ENCODE measurements around the gene XRCC1. TPM values are rescaled to one million over a fixed set of nuclear protein-coding genes. Genes with fewer than 3 reads are reported as not detected.

The XRCC1 gene
- total and polyA plus RNA-seq, 9 of the 15 experiments (the other 6 are each of a cell fraction or from before 2014, with no cell fraction given): 1.5 to 36.9 (median 24.9) TPM

DNA sequence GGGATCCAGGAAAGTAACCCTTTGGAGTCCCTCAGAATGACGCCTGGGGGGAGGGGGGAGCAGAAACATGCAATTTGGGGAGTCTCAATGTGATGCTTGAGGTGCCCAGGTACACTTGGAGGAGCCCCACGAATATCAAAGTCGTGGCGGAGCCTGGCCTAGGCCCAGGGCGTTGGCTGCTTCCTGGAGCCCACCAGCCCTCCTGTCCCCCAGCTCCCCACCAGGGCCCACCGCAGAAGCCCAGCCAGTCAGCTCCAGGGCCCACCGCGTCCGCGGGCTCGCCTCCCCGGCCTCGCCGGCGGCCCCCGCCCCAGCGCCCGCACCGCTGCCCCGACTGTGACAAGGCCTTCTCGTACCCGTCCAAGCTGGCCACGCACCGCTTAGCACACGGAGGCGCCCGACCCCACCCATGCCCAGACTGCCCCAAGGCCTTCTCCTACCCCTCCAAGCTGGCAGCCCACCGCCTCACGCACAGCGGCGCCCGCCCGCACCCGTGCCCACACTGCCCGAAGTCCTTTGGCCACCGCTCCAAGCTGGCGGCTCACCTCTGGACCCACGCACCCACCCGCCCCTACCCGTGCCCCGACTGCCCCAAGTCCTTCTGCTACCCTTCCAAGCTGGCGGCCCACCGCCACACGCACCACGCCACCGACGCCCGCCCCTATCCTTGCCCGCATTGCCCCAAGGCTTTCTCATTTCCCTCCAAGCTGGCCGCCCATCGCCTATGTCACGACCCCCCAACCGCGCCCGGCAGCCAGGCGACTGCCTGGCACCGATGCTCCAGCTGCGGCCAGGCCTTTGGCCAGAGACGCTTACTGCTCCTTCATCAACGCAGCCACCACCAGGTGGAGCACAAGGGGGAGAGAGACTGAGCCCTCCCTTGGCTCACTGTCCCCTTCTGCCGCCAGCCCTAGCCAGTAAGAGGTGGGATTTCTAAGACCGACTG lies 40.2 kb downstream of the XRCC1 start (continued):
- TF ChIP-seq HMBOX1 (IDR thresholded peaks at IDR 0.05): no peak
- no peak for TF ChIP-seq ZNF212 (CRISPR knock-in tag; IDR thresholded peaks at IDR 0.05)
- no peak for TF ChIP-seq TEAD1 (CRISPR knock-in tag; IDR thresholded peaks at IDR 0.05)
- TF ChIP-seq ZNF217 (CRISPR knock-in tag; IDR thresholded peaks at IDR 0.05): no peak

- intact Hi-C loops (cut with micrococcal nuclease): loop anchor here (10.0 kb wide), 1 partner anchor 130 kb away; no protein-coding TSS in a partner anchor
- POLR2A ChIA-PET: interaction anchor here (0.5 to 1.3 kb wide), 7 partner anchors 9 to 174 kb away, joined by 3 to 5 read pairs (median 3); no protein-coding TSS in a partner anchor
- TF ChIP-seq ZFX (CRISPR knock-in tag; IDR thresholded peaks at IDR 0.05) (no peak), NR2F6 (CRISPR knock-in tag; IDR thresholded peaks at IDR 0.05) (no peak), ZBTB7A (IDR thresholded peaks at IDR 0.05; ENCODE audit: borderline replicate concordance, control insufficient read depth, low read depth, low read length) (no peak), ZNF24 (IDR thresholded peaks at IDR 0.05) (no peak), PHB2 (IDR thresholded peaks at IDR 0.05; ENCODE audit: low read depth) (no peak), E2F4 (CRISPR knock-in tag; IDR thresholded peaks at IDR 0.05; ENCODE audit: low read depth) (0 out of 2 replicates have a peak, but pooled peaks have one; percentile 21), JUND (IDR thresholded peaks at IDR 0.05; ENCODE audit: borderline replicate concordance, low read depth, low read length) (no peak), JUND (tag; IDR thresholded peaks at IDR 0.05; ENCODE audit: borderline replicate concordance, low read depth, low read length) (no peak), ZNF197 (CRISPR knock-in tag; IDR thresholded peaks at IDR 0.05; ENCODE audit: low read depth) (no peak)
- TF ChIP-seq, protein P1, sequence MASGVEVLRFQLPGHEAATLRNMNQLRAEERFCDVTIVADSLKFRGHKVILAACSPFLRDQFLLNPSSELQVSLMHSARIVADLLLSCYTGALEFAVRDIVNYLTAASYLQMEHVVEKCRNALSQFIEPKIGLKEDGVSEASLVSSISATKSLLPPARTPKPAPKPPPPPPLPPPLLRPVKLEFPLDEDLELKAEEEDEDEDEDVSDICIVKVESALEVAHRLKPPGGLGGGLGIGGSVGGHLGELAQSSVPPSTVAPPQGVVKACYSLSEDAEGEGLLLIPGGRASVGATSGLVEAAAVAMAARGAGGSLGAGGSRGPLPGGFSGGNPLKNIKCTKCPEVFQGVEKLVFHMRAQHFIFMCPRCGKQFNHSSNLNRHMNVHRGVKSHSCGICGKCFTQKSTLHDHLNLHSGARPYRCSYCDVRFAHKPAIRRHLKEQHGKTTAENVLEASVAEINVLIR (CRISPR knock-in tag; IDR thresholded peaks at IDR 0.05): no peak
Measured at GRCh38 chr19:43534305-43534815, 41.0 kb downstream of the XRCC1 start.

More at GRCh38 chr19:43534305-43534815, 41.0 kb downstream of the XRCC1 start:
- H3K4me1 ChIP-seq (replicated peaks in 1 of 2; ENCODE audit: control insufficient read depth in 2 of 2, insufficient read depth in 2 of 2, low read length in 2 of 2): peaks cover 5 to 35% of the 10 kb centered on the region in 2 experiments
- peaks cover 17% of the 10 kb centered on the region; the same call in 2 of the 3 replicates for H3K36me3 ChIP-seq (ENCODE audit: control insufficient read depth, insufficient read depth, low read length)
- peak overlapping the region; percentile 7; the same call in 1 of the 2 replicates for H3K4me3 ChIP-seq
- BruUV-seq (replicated peaks): no TSS peak
- H3K9me3 ChIP-seq (replicated peaks; ENCODE audit: control insufficient read depth, insufficient read depth, low read depth, low read length): no peaks in the 10 kb centered on the region; the same call in 1 of the 2 replicates
- in situ Hi-C loops (cut with MboI): no loop called here
- no peak for FAIRE-seq
- ATAC-seq: no peak
- no peak overlapping the region for H3K27ac ChIP-seq (ENCODE audit: extremely low read depth, low read depth, low read length)
- no peak for DNase-seq (ENCODE audit: extremely low read depth in 1 of 4, low spot score in 3 of 4)
- no peaks in the 10 kb centered on the region for H3K27me3 ChIP-seq (ENCODE audit: control insufficient read depth in 2 of 2, insufficient read depth in 2 of 2, low read length in 2 of 2)
- no peaks in the 10 kb centered on the region for H3K9me1 ChIP-seq (ENCODE audit: control insufficient read depth, insufficient read depth, low read length)
- H3K9ac ChIP-seq (ENCODE audit: insufficient read depth in 1 of 2, low read depth in 2 of 2, low read length in 2 of 2): peak overlapping the region in 1 of 2 experiments; percentile 21; a peak in 1 of 4 replicates
- H2AFZ ChIP-seq (ENCODE audit: low read depth, low read length): no peak overlapping the region
- 26% methylated on average over 6 of the region's 17 CpGs for WGBS (ENCODE audit: insufficient coverage, low coverage, missing lambda C conversion rate)
- no peaks in the 10 kb centered on the region for H3K79me2 ChIP-seq (ENCODE audit: control insufficient read depth, insufficient read depth, low read length)
- no peaks in the 10 kb centered on the region; the same call in 1 of the 2 replicates for H4K20me1 ChIP-seq (replicated peaks; ENCODE audit: control insufficient read depth, insufficient read depth, low read length)
- H3K4me2 ChIP-seq (ENCODE audit: insufficient read depth, low read length): peak overlapping the region; percentile 45; the same call in 1 of the 2 replicates
- CTCF ChIA-PET (ENCODE audit: low intra/inter-chr PET ratio): interaction anchor here (0.6 kb wide), 1 partner anchor 96 kb away, joined by 3 read pairs; no protein-coding TSS in a partner anchor
